ENCODE data around the gene LILRA6. TPM values are rescaled to one million over a fixed set of nuclear protein-coding genes. Genes with fewer than 3 reads are reported as not detected.

Gene LILRA6
- total RNA-seq, 1 experiment from 2014 or later = not detected

GRCh38 chr19:54206030-54206830 lies 36.4 kb downstream of the LILRA6 start:
- H3K27ac Mint-ChIP-seq (ENCODE audit: low read depth, unreplicated experiment) = no peak overlapping the region
- no peaks in the 10 kb centered on the region for H3K27me3 Mint-ChIP-seq (ENCODE audit: insufficient read depth, unreplicated experiment)
- DNase-seq (ENCODE audit: unreplicated experiment) = peak; percentile 46
- peaks cover 42% of the 10 kb centered on the region for H3K4me1 Mint-ChIP-seq (ENCODE audit: insufficient read depth, unreplicated experiment)
- no TSS peak for BruUV-seq (replicated peaks)
- peaks cover 96% of the 10 kb centered on the region for H3K36me3 Mint-ChIP-seq (ENCODE audit: insufficient read depth, unreplicated experiment)
- ChIA-PET POLR2A (interaction anchor here (0.6 to 13.2 kb wide), 4 partner anchors 15 to 96 kb away, joined by 3 to 324 read pairs (median 10); partner anchors contain the start of genes LENG1, MBOAT7 and TSEN34), CTCF (interaction anchor here (1.2 to 1.4 kb wide), 2 partner anchors 26 to 39 kb away, joined by 6 to 7 read pairs; no protein-coding TSS in a partner anchor)
- H3K4me3 Mint-ChIP-seq (ENCODE audit: unreplicated experiment) = no peak overlapping the region
- TF ChIP-seq CTCF (IDR thresholded peaks at IDR 0.05; ENCODE audit: unreplicated experiment) = no peak
- intact Hi-C loops (cut with micrococcal nuclease) = no loop called here
- H3K9me3 Mint-ChIP-seq (ENCODE audit: unreplicated experiment) = no peaks in the 10 kb centered on the region

GRCh38 chr19:54204767-54205468 lies 37.7 kb downstream of the LILRA6 start:
- TF ChIP-seq CTCF (IDR thresholded peaks at IDR 0.05; ENCODE audit: unreplicated experiment) = no peak
- intact Hi-C loops (cut with micrococcal nuclease) = loop anchor here (5.0 kb wide), 2 partner anchors 43 to 338 kb away; partner anchors contain the start of gene MYADM
- Mint-ChIP-seq H3K9me3 (ENCODE audit: unreplicated experiment) (no peaks in the 10 kb centered on the region), H3K36me3 (ENCODE audit: insufficient read depth, unreplicated experiment) (peaks cover 95% of the 10 kb centered on the region), H3K4me3 (ENCODE audit: unreplicated experiment) (peak overlapping the region; percentile 91), H3K27me3 (ENCODE audit: insufficient read depth, unreplicated experiment) (no peaks in the 10 kb centered on the region), H3K27ac (ENCODE audit: low read depth, unreplicated experiment) (peak overlapping the region; percentile 64), H3K4me1 (ENCODE audit: insufficient read depth, unreplicated experiment) (peaks cover 34% of the 10 kb centered on the region)
- ChIA-PET POLR2A (interaction anchor here (0.6 to 13.2 kb wide), 5 partner anchors 14 to 46 kb away, joined by 3 to 324 read pairs (median 3); partner anchors contain the start of genes LENG1, MBOAT7 and TSEN34), CTCF (interaction anchor here (0.6 to 1.2 kb wide), 5 partner anchors 26 to 92 kb away, joined by 3 to 6 read pairs (median 4); no protein-coding TSS in a partner anchor)
- BruUV-seq (replicated peaks) = no TSS peak
- no peak for DNase-seq (ENCODE audit: unreplicated experiment)

- intact Hi-C loops (cut with micrococcal nuclease) = loop anchor here (5.0 kb wide), 2 partner anchors 41 to 336 kb away; partner anchors contain the start of gene MYADM
- POLR2A ChIA-PET = interaction anchor here (0.6 to 13.2 kb wide), 5 partner anchors 12 to 245 kb away, joined by 3 to 324 read pairs (median 13); partner anchors contain the start of genes CNOT3, LENG1, LENG8 and MBOAT7
- peak; percentile 35 for DNase-seq (ENCODE audit: unreplicated experiment)
These were observed 39.4 kb downstream of the LILRA6 start for GRCh38 chr19:54203151-54203611.

More at GRCh38 chr19:54203151-54203611, 39.4 kb downstream of the LILRA6 start:
- Mint-ChIP-seq H3K9me3 (ENCODE audit: unreplicated experiment) (no peaks in the 10 kb centered on the region), H3K36me3 (ENCODE audit: insufficient read depth, unreplicated experiment) (peaks cover 79% of the 10 kb centered on the region), H3K4me3 (ENCODE audit: unreplicated experiment) (peak overlapping the region; percentile 91), H3K27ac (ENCODE audit: low read depth, unreplicated experiment) (no peak overlapping the region), H3K27me3 (ENCODE audit: insufficient read depth, unreplicated experiment) (no peaks in the 10 kb centered on the region), H3K4me1 (ENCODE audit: insufficient read depth, unreplicated experiment) (peaks cover 17% of the 10 kb centered on the region)
- CTCF ChIA-PET = interaction anchor here (1.9 to 2.5 kb wide), 2 partner anchors 17 to 35 kb away, joined by 5 to 7 read pairs; no protein-coding TSS in a partner anchor
- BruUV-seq (replicated peaks) = no TSS peak
- TF ChIP-seq CTCF (IDR thresholded peaks at IDR 0.05; ENCODE audit: unreplicated experiment) = no peak

Measured in MCF 10A (cell line).